SH-SY5Y (cell line): ENCODE data around the gene RBM19.

Experiments
- GATA2 ChIP-seq: IDR thresholded peaks from 2 replicates; pipeline ENCODE4 v1.6.1; 2011; ENCODE audit warnings: mild to moderate bottlenecking, low read depth, low read length
- GATA3 ChIP-seq: IDR thresholded peaks from 2 replicates; pipeline ENCODE4 v1.6.1; 2011; ENCODE audit warnings: low read depth, mild to moderate bottlenecking, low read length, moderate library complexity

DNA sequence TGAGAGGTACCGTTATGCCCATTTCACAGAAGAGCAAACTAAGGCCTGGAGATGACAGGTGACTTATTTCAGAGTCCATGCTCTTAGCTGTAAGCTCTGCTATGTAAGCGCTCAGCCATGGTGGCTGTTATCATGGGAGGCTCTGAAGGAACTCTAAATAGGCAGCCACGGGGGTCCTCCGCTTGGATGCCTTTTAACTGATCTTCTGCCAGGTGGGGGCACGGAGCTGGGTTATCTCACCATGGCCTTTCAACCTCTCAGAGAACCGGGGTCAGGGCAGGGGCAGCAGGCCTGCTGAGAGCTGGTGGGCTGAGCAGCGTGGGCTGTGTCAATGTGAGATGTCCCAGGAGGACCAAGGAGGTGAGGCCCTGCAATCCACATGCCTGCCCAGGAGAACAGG lies 49.7 kb upstream of the RBM19 start:
- TF ChIP-seq GATA2 = no peak
- TF ChIP-seq GATA3 = no peak
